GM19395 (cell line): ENCODE data around the gene GNB1L.

Source experiments
- ATAC-seq: cut with Tn5 transposase; IDR thresholded peaks from one replicate; pipeline ENCODE4 v1.9.1; 2021; ENCODE audit warnings: mild to moderate bottlenecking, moderate library complexity; ENCODE audit not compliant: unreplicated experiment

Gene GNB1L

GRCh38 chr22:19740586-19740985 is 114.1 kb downstream of the GNB1L start:
- ATAC-seq: no peak

- ATAC-seq: no peak
These were observed 114.7 kb downstream of the GNB1L start for GRCh38 chr22:19739911-19740449.

- no peak for ATAC-seq
These were observed 115.2 kb downstream of the GNB1L start for GRCh38 chr22:19739448-19739895.

DNA sequence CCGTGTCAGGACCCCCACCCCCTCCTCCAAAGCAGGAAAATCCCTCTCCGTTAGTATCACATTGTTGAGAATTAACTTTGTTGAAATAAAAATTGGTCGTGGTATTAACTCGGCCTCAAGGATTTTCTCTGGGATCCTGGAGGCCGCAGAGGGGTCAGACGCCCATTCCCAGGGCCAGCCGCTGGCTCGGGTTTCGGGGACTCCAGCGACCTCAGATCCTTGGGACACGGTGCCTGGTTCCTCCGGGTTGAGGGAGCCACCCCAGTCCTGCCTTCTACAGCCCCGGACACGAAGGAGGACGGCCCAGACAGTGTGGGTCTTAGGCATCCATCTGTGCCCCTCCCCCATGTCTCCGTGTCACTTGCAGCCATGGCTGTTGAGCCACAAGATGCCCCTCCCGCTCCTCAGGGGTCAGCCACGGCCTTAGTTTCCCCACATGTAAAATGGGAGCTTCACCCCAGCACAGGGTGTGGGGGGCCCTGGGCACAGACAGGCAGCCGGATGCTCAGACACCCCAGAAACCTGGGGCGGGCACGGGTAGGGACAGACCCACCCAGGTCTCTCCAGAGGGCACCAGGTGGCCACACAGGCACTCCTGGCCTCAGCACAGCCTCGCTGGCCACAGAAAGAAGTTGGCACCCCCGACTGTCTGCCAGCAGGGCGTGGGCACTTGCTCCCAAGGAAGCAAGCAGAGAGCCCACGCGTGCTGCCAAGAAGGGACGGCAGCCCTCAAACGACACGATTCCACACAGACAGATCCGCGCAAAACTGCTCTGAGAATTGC is 115.8 kb downstream of the GNB1L start:
- no peak for ATAC-seq

GRCh38 chr22:19737846-19738663 is 116.6 kb downstream of the GNB1L start:
- no peak for ATAC-seq

GRCh38 chr22:19735665-19736510 is 118.8 kb downstream of the GNB1L start:
- ATAC-seq: no peak

- ATAC-seq: no peak
These were observed 119.8 kb downstream of the GNB1L start for GRCh38 chr22:19734837-19735382.

DNA sequence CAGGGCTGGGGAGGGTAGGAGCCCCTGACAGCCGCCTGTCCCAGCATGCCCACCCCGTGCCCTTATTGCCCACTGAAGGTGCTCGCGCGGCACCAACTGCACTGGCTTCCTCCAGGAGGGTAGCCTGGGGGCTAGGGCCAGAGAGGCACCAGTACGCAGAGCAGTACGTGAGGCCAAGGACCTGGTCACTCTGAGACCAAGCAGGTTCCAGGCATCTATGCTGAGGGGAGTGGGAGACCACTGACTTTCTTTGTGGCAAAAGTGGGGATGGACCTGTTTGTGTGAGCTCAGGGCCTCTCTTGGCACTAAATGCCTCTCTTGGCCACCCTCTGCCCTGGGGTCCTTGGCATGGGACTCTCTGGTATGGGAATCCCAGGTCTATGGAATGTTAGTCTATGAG is 120.5 kb downstream of the GNB1L start:
- no peak for ATAC-seq

GRCh38 chr22:19733755-19734154 is 120.9 kb downstream of the GNB1L start:
- ATAC-seq: no peak
